OCI-LY1 (cell line): ENCODE data around the gene LIPG.

ENCODE experiments used
- EZH2 ChIP-seq: fragments of 200-600 bp; sonication (generic), shearing (Covaris generic); IDR thresholded peaks from 2 replicates; pipeline ENCODE4 v1.8.0; 2017; ENCODE audit warnings: borderline replicate concordance, mixed run types, mild to moderate bottlenecking, antibody characterized with exemption, low read length, moderate library complexity, mixed read lengths
- TF ChIP-seq, protein P1 (sequence below): fragments of 200-600 bp; sonication (generic), shearing (Covaris generic); IDR thresholded peaks from 2 replicates; pipeline ENCODE4 v1.5.1; 2017; ENCODE audit warnings: mild to moderate bottlenecking, antibody characterized with exemption, low read length, moderate library complexity, mixed read lengths

DNA sequence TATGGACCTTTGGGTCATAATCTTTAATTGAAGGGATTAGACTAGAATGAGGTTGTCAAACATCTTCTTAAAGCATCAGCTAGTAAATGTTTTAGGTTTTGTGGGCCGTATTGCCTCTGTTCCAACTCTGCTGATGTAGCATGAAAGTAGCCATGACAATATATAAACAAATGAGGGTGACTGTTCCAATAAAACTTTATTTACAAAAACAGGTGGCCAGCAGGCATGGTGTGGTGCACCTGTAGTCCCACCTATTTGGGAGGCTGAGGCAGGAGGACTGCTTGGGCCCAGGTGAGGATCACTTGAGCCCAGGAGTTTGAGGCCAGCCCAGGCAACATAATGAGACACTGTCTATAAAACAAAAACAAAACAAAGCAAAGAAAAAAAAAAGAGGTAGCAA lies 18.4 kb downstream of the LIPG start:
- TF ChIP-seq, protein P1, sequence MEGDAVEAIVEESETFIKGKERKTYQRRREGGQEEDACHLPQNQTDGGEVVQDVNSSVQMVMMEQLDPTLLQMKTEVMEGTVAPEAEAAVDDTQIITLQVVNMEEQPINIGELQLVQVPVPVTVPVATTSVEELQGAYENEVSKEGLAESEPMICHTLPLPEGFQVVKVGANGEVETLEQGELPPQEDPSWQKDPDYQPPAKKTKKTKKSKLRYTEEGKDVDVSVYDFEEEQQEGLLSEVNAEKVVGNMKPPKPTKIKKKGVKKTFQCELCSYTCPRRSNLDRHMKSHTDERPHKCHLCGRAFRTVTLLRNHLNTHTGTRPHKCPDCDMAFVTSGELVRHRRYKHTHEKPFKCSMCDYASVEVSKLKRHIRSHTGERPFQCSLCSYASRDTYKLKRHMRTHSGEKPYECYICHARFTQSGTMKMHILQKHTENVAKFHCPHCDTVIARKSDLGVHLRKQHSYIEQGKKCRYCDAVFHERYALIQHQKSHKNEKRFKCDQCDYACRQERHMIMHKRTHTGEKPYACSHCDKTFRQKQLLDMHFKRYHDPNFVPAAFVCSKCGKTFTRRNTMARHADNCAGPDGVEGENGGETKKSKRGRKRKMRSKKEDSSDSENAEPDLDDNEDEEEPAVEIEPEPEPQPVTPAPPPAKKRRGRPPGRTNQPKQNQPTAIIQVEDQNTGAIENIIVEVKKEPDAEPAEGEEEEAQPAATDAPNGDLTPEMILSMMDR: no peak
- no peak for TF ChIP-seq EZH2
